ENCODE measurements around the gene BMP8A. TPM values are rescaled to one million over a fixed set of nuclear protein-coding genes. Genes with fewer than 3 reads are reported as not detected.
A peak's percentile ranks its signal among the peaks of the same experiment; 100 is the strongest.

The BMP8A gene
- total RNA-seq, 4 donors from 2014 or later = 1.2 to 18.0 (median 3.6) TPM; not detected in 1

DNA sequence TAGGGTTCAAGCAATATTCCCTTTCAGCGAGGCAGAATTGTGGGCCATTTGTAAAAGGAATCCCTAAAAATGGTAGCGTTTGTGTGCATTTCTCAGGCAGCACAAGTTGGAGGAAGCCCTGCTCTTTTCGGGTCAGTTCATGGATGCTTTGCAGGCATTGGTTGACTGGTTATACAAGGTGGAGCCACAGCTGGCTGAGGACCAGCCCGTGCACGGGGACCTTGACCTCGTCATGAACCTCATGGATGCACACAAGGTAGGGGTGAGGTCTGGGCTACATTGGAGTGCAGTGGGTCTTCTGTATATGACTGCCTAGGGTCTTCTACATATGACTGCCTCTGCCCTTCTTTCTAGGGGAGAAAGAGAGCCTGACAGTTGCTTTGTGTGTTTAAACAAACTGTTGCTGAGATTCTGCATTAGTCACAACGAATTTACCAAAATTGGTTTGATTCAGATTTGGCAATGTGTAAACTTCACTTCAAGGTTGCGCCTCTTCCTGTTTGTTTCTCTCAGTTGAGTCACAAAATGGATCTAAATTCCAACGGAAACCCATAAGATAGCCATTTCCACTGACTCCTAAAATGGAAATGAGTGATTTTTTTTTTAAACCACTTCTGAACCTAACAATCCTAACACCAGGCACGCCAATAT is 40.4 kb upstream of the BMP8A start:
- no peak for TF ChIP-seq POLR2A (IDR thresholded peaks at IDR 0.05)
- TF ChIP-seq, protein P1, sequence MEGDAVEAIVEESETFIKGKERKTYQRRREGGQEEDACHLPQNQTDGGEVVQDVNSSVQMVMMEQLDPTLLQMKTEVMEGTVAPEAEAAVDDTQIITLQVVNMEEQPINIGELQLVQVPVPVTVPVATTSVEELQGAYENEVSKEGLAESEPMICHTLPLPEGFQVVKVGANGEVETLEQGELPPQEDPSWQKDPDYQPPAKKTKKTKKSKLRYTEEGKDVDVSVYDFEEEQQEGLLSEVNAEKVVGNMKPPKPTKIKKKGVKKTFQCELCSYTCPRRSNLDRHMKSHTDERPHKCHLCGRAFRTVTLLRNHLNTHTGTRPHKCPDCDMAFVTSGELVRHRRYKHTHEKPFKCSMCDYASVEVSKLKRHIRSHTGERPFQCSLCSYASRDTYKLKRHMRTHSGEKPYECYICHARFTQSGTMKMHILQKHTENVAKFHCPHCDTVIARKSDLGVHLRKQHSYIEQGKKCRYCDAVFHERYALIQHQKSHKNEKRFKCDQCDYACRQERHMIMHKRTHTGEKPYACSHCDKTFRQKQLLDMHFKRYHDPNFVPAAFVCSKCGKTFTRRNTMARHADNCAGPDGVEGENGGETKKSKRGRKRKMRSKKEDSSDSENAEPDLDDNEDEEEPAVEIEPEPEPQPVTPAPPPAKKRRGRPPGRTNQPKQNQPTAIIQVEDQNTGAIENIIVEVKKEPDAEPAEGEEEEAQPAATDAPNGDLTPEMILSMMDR (IDR thresholded peaks at IDR 0.05) = no peak
- Histone ChIP-seq H3K27ac (peak overlapping the region in 2 of 4 donors; percentile 13 to 47), H3K27me3 (no peaks in the 10 kb centered on the region), H3K4me1 (no peaks in the 10 kb centered on the region), H3K9me3 (no peaks in the 10 kb centered on the region), H3K36me3 (peaks cover 0 to 98% (median 8%) of the 10 kb centered on the region in 3 donors), H3K4me3 (no peak overlapping the region)
- no peak for DNase-seq

DNA sequence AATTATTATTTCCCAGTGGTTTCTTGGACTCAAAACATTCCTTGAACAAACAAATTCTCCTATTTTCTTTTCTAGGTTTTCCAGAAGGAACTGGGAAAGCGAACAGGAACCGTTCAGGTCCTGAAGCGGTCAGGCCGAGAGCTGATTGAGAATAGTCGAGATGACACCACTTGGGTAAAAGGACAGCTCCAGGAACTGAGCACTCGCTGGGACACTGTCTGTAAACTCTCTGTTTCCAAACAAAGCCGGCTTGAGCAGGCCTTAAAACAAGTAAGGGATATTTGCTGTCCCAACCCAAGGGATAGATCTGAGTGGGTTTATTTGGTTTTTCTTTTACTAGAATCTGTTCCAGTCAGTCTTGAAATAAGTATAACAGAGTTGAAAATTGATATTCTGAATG is 39.4 kb upstream of the BMP8A start:
- TF ChIP-seq POLR2A (IDR thresholded peaks at IDR 0.05) = no peak
- TF ChIP-seq, protein P1 (IDR thresholded peaks at IDR 0.05) = no peak
- Histone ChIP-seq H3K27ac (no peak overlapping the region), H3K4me1 (no peaks in the 10 kb centered on the region), H3K4me3 (no peak overlapping the region), H3K9me3 (no peaks in the 10 kb centered on the region), H3K36me3 (peaks cover 0 to 100% (median 8%) of the 10 kb centered on the region in 3 donors), H3K27me3 (no peaks in the 10 kb centered on the region)
- no peak for DNase-seq

GRCh38 chr1:39452540-39452939 is 38.9 kb upstream of the BMP8A start:
- DNase-seq = no peak
- Histone ChIP-seq H3K27ac (no peak overlapping the region), H3K27me3 (no peaks in the 10 kb centered on the region), H3K4me3 (no peak overlapping the region), H3K4me1 (no peaks in the 10 kb centered on the region), H3K36me3 (peaks cover 0 to 100% (median 8%) of the 10 kb centered on the region in 3 donors), H3K9me3 (no peaks in the 10 kb centered on the region)
- TF ChIP-seq POLR2A (IDR thresholded peaks at IDR 0.05) = no peak
- TF ChIP-seq, protein P1 (IDR thresholded peaks at IDR 0.05) = no peak

- TF ChIP-seq POLR2A (IDR thresholded peaks at IDR 0.05) = no peak
- TF ChIP-seq, protein P1 (IDR thresholded peaks at IDR 0.05) = no peak
- Histone ChIP-seq H3K36me3 (peaks cover 0 to 100% (median 5%) of the 10 kb centered on the region in 3 donors), H3K9me3 (no peaks in the 10 kb centered on the region), H3K27ac (peak overlapping the region in 1 of 4 donors; percentile 6), H3K4me3 (no peak overlapping the region), H3K4me1 (no peaks in the 10 kb centered on the region), H3K27me3 (no peaks in the 10 kb centered on the region)
- peak in 2 of 3 donors; percentile 28 to 62 for DNase-seq
Observed at GRCh38 chr1:39453603-39454002, 37.8 kb upstream of the BMP8A start.

DNA sequence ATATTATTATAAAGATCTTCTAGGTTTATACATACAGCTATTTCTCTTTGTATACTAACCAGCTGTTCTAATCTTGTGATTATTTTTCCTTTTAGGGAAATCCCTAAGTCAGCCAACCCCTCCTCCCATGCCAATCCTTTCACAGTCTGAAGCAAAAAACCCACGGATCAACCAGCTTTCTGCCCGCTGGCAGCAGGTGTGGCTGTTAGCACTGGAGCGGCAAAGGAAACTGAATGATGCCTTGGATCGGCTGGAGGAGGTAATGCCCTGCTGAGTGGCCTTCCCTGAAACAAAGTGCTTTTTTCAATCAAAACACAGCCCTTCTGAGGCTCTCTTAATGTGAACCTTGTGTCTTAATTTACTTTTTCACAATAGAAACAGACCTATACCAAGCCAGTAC is 32.4 kb upstream of the BMP8A start:
- Histone ChIP-seq H3K9me3 (no peaks in the 10 kb centered on the region), H3K27me3 (no peaks in the 10 kb centered on the region), H3K4me3 (no peak overlapping the region), H3K36me3 (peaks cover 0 to 99% (median 0%) of the 10 kb centered on the region in 3 donors), H3K27ac (no peak overlapping the region), H3K4me1 (no peaks in the 10 kb centered on the region)
- DNase-seq = no peak
- TF ChIP-seq, protein P1 (IDR thresholded peaks at IDR 0.05) = no peak
- no peak for TF ChIP-seq POLR2A (IDR thresholded peaks at IDR 0.05)

Measured in Peyer's patch (tissue), 4 donors.